Measurements from ENCODE around the gene HYOU1. TPM values are rescaled to one million over a fixed set of nuclear protein-coding genes. Genes with fewer than 3 reads are reported as not detected.

Gene HYOU1
- polyA plus RNA-seq, 1 donor (not counting 4 experiments of a cell fraction or from before 2014, with no cell fraction given) = 119 TPM

GRCh38 chr11:118997627-118998387, 59.2 kb downstream of the HYOU1 start, which contains the start of gene CENATAC:
Gene CENATAC (plus strand): TSS chr11:118998138. CDS start chr11:118998198, 60 bp downstream.
- Histone ChIP-seq H3K27ac (ENCODE audit: control insufficient read depth, insufficient read depth, low read length) (peak within 1 kb of the TSS; percentile 74), H3K4me1 (ENCODE audit: control insufficient read depth, extremely low read depth, insufficient read depth, low read length) (peaks cover 26% of the 10 kb centered on the region), H4K20me1 (ENCODE audit: control insufficient read depth, extremely low read depth, insufficient read depth, low read length) (no peaks in the 10 kb centered on the region), H3K4me2 (ENCODE audit: control insufficient read depth, extremely low read depth, insufficient read depth, low read depth, low read length) (peak within 1 kb of the TSS; percentile 98), H3K79me2 (ENCODE audit: control insufficient read depth, insufficient read depth, low read length) (peaks cover 22% of the 10 kb centered on the region), H3K9me1 (ENCODE audit: control insufficient read depth, extremely low read depth, insufficient read depth, low read length) (no peaks in the 10 kb centered on the region), H3K4me3 (ENCODE audit: control insufficient read depth in 2 of 3, extremely low read depth in 1 of 3, insufficient read depth in 2 of 3, low read depth in 1 of 3, low read length in 3 of 3) (peak within 1 kb of the TSS; percentile 60 to 95 (median 93)), H3K9ac (ENCODE audit: control insufficient read depth, extremely low read depth, insufficient read depth, low read length) (peak within 1 kb of the TSS; percentile 76), H2AFZ (ENCODE audit: control insufficient read depth, low read length) (peak within 1 kb of the TSS; percentile 100), H3K36me3 (ENCODE audit: control insufficient read depth in 2 of 2, extremely low read depth in 1 of 2, insufficient read depth in 2 of 2, low read length in 2 of 2) (peaks cover 3 to 7% of the 10 kb centered on the region in 2 experiments), H3K9me3 (ENCODE audit: control insufficient read depth, low read depth, low read length) (no peaks in the 10 kb centered on the region), H3K27me3 (ENCODE audit: control insufficient read depth, extremely low read depth, insufficient read depth, low read length) (no peaks in the 10 kb centered on the region)
- no peak for DNase-seq (ENCODE audit: low read depth, low spot score)
- dilution Hi-C loops (cut with MboI; ENCODE audit: extremely low pct_ligation_motif_present, low sequenced_read_pairs) = no loop called here
- TF ChIP-seq EZH2 (IDR thresholded peaks at IDR 0.05; ENCODE audit: low read length) = no peak
- peak in 2 of 3 experiments; percentile 11 to 15 for TF ChIP-seq CTCF (optimal IDR thresholded peaks at IDR 0.05 in 1 of 3, IDR thresholded peaks at IDR 0.05 in 1 of 3, conservative IDR thresholded peaks at IDR 0.05 in 1 of 3; ENCODE audit: extremely low read depth in 1 of 3, insufficient read depth in 2 of 3, low read length in 3 of 3)
- FAIRE-seq = no peak

- DNase-seq (ENCODE audit: low read depth, low spot score) (no peak), FAIRE-seq (peak; percentile 62)
- dilution Hi-C loops (cut with MboI; ENCODE audit: extremely low pct_ligation_motif_present, low sequenced_read_pairs) = no loop called here
- Histone ChIP-seq H3K4me3 (ENCODE audit: control insufficient read depth in 2 of 3, extremely low read depth in 1 of 3, insufficient read depth in 2 of 3, low read depth in 1 of 3, low read length in 3 of 3) (peak overlapping the region; percentile 60 to 95 (median 93)), H3K27ac (ENCODE audit: control insufficient read depth, insufficient read depth, low read length) (peak overlapping the region; percentile 23), H3K36me3 (ENCODE audit: control insufficient read depth in 2 of 2, extremely low read depth in 1 of 2, insufficient read depth in 2 of 2, low read length in 2 of 2) (peaks cover 3 to 7% of the 10 kb centered on the region in 2 experiments), H3K9me1 (ENCODE audit: control insufficient read depth, extremely low read depth, insufficient read depth, low read length) (no peaks in the 10 kb centered on the region), H3K9me3 (ENCODE audit: control insufficient read depth, low read depth, low read length) (no peaks in the 10 kb centered on the region), H4K20me1 (ENCODE audit: control insufficient read depth, extremely low read depth, insufficient read depth, low read length) (no peaks in the 10 kb centered on the region), H3K4me1 (ENCODE audit: control insufficient read depth, extremely low read depth, insufficient read depth, low read length) (peaks cover 26% of the 10 kb centered on the region), H3K9ac (ENCODE audit: control insufficient read depth, extremely low read depth, insufficient read depth, low read length) (peak overlapping the region; percentile 76), H2AFZ (ENCODE audit: control insufficient read depth, low read length) (peak overlapping the region; percentile 100), H3K4me2 (ENCODE audit: control insufficient read depth, extremely low read depth, insufficient read depth, low read depth, low read length) (peak overlapping the region; percentile 98), H3K27me3 (ENCODE audit: control insufficient read depth, extremely low read depth, insufficient read depth, low read length) (no peaks in the 10 kb centered on the region), H3K79me2 (ENCODE audit: control insufficient read depth, insufficient read depth, low read length) (peaks cover 21% of the 10 kb centered on the region)
- TF ChIP-seq EZH2 (IDR thresholded peaks at IDR 0.05; ENCODE audit: low read length) = no peak
- TF ChIP-seq CTCF (optimal IDR thresholded peaks at IDR 0.05 in 1 of 3, IDR thresholded peaks at IDR 0.05 in 1 of 3, conservative IDR thresholded peaks at IDR 0.05 in 1 of 3; ENCODE audit: extremely low read depth in 1 of 3, insufficient read depth in 2 of 3, low read length in 3 of 3) = peak in 2 of 3 experiments; percentile 35 to 41
Measured at GRCh38 chr11:118996926-118997626, 59.9 kb downstream of the HYOU1 start.

Small RNAs within 50 kb of the gene (small RNA-seq; reads per million reads assigned to genes)
- 0 reads per million in 3 experiments for gene AP003392.2 (ENCODE audit: insufficient read length in 3 of 3, low read depth in 3 of 3, low replicate concordance in 1 of 3)
- 0 reads per million in 3 experiments for gene RF00017 (ENCODE audit: insufficient read length in 3 of 3, low read depth in 3 of 3, low replicate concordance in 1 of 3)
- 0 reads per million in 3 experiments for gene RF00019 (ENCODE audit: insufficient read length in 3 of 3, low read depth in 3 of 3, low replicate concordance in 1 of 3)

Other genes with a start within 250 kb of the HYOU1 start
- gene CXCR5, start 173.3 kb downstream of the HYOU1 start, polyA plus RNA-seq = not detected in 3 replicates
- gene BCL9L, start 131.3 kb downstream of the HYOU1 start, polyA plus RNA-seq = 7.7 to 21.3 TPM (median 10.6 TPM) in 3 replicates
- gene UPK2, start 100.9 kb downstream of the HYOU1 start, polyA plus RNA-seq = 0.13 to 0.25 TPM (median 0.20 TPM) in 3 replicates
- gene FOXR1, start 85.4 kb downstream of the HYOU1 start, polyA plus RNA-seq = not detected in 3 replicates
- 11.9 to 22.6 TPM (median 14.9 TPM) in 3 replicates for gene CENATAC, start 59.1 kb downstream of the HYOU1 start, polyA plus RNA-seq
- gene RPS25, start 38.9 kb downstream of the HYOU1 start, polyA plus RNA-seq = 650 to 2,463 TPM (median 978 TPM) in 3 replicates
- gene TRAPPC4, start 38.4 kb downstream of the HYOU1 start, polyA plus RNA-seq = 113 to 121 TPM (median 119 TPM) in 3 replicates
- 17.0 to 25.0 TPM (median 20.2 TPM) in 3 replicates for gene SLC37A4, start 26.3 kb downstream of the HYOU1 start, polyA plus RNA-seq
- gene VPS11, start 10.6 kb upstream of the HYOU1 start, polyA plus RNA-seq = 9.0 to 18.9 TPM (median 12.1 TPM) in 3 replicates
- gene HMBS, start 27.7 kb upstream of the HYOU1 start, polyA plus RNA-seq = 43.5 to 52.0 TPM (median 48.7 TPM) in 3 replicates
- gene DPAGT1, start 44.6 kb upstream of the HYOU1 start, polyA plus RNA-seq = 59.7 to 75.4 TPM (median 60.4 TPM) in 3 replicates
- gene C2CD2L, start 50.1 kb upstream of the HYOU1 start, polyA plus RNA-seq = 2.8 to 3.6 TPM (median 2.9 TPM) in 3 replicates
- gene HINFP, start 64.4 kb upstream of the HYOU1 start, polyA plus RNA-seq = 15.6 to 21.9 TPM (median 18.5 TPM) in 3 replicates
- 0.14 to 0.27 TPM (median 0.21 TPM) in 3 replicates for gene ABCG4, start 91.8 kb upstream of the HYOU1 start, polyA plus RNA-seq
- 8.1 to 11.3 TPM (median 9.0 TPM) in 3 replicates for gene NLRX1, start 111.5 kb upstream of the HYOU1 start, polyA plus RNA-seq
- not detected in 3 replicates for gene NHERF4, start 128.3 kb upstream of the HYOU1 start, polyA plus RNA-seq
- 7.9 to 15.2 TPM (median 14.1 TPM) in 3 replicates for gene CBL, start 149.1 kb upstream of the HYOU1 start, polyA plus RNA-seq